Limb (tissue), 2 donors: Measurements from ENCODE around the gene ARMC9.
"Not testable (repeated sequence)": the region's sequence is repeated elsewhere in the genome, so short reads cannot be mapped to it uniquely, and the experiment has no call there.

ENCODE experiments used
- DNase-seq, 2 donors: peaks; one replicate each; pipeline ENCODE4 v3.0.0-alpha.2; 2016; ENCODE audit errors: extremely low spot score in 2 of 2

ARMC9 gene

GRCh38 chr2:231360881-231361371 lies 162.5 kb downstream of the ARMC9 start:
- no peak for DNase-seq

GRCh38 chr2:231361701-231362554 lies 163.5 kb downstream of the ARMC9 start:
- no peak for DNase-seq

- no peak for DNase-seq
Measured at GRCh38 chr2:231362555-231363184, 164.2 kb downstream of the ARMC9 start.

- DNase-seq = no peak
Measured at GRCh38 chr2:231364061-231364460, 165.6 kb downstream of the ARMC9 start.

GRCh38 chr2:231364961-231365810 lies 166.8 kb downstream of the ARMC9 start:
- peak; percentile 15 to 50 for DNase-seq

GRCh38 chr2:231367178-231367577 lies 168.7 kb downstream of the ARMC9 start:
- no peak for DNase-seq

GRCh38 chr2:231369580-231370428 lies 171.4 kb downstream of the ARMC9 start:
- no peak for DNase-seq

- DNase-seq = no peak
Measured at GRCh38 chr2:231370429-231370748, 172.0 kb downstream of the ARMC9 start.

GRCh38 chr2:231370749-231371429 lies 172.5 kb downstream of the ARMC9 start:
- DNase-seq = no peak

GRCh38 chr2:231371430-231372054 lies 173.1 kb downstream of the ARMC9 start:
- no peak for DNase-seq

GRCh38 chr2:231372326-231372725 lies 173.9 kb downstream of the ARMC9 start:
- DNase-seq = no peak

- DNase-seq = no peak
Measured at GRCh38 chr2:231373184-231373583, 174.8 kb downstream of the ARMC9 start.

- no peak for DNase-seq
Measured at GRCh38 chr2:231373786-231374349, 175.4 kb downstream of the ARMC9 start.

GRCh38 chr2:231374771-231375170 lies 176.3 kb downstream of the ARMC9 start:
- DNase-seq = no peak

GRCh38 chr2:231375994-231376615 lies 177.7 kb downstream of the ARMC9 start:
- not testable (repeated sequence) for DNase-seq

GRCh38 chr2:231376857-231377256 lies 178.4 kb downstream of the ARMC9 start:
- DNase-seq = no peak

GRCh38 chr2:231378026-231378722 lies 179.7 kb downstream of the ARMC9 start:
- no peak for DNase-seq
